ENCODE measurements around the gene BCL11B. TPM values are rescaled to one million over a fixed set of nuclear protein-coding genes. Genes with fewer than 3 reads are reported as not detected.

BCL11B gene
- total and polyA plus RNA-seq, 4 donors = 0.20 to 2.3 (median 0.66) TPM

DNA sequence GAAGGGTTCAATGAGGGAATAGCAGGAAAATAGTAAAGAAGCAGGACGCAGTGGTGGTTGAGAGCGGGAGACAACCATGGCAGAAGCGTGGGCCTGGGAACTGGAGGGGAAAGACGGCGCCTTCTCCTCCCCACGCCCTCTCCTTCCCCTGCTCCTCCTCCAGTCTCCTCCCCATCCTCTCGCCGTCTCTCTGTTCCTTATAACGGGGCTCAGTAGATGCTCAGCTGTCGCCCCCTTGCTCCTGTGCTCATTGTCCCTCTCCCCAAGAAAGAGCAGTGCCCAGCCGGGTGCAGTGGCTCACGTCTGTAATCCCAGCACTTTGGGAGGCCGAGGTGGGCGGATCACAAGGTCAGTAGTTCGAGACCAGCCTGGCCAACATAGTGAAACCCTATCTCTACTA lies 142.0 kb downstream of the BCL11B start:
- Histone ChIP-seq H3K9me3 (ENCODE audit: control insufficient read depth in 4 of 4, insufficient read depth in 3 of 4, low read length in 3 of 4) (no peaks in the 10 kb centered on the region), H3K4me3 (no peak overlapping the region), H3K27ac (ENCODE audit: low read depth in 1 of 2, low read length in 1 of 2) (no peak overlapping the region), H3K4me1 (ENCODE audit: control insufficient read depth in 5 of 5, insufficient read depth in 5 of 5, low read length in 5 of 5) (peaks cover 0 to 23% (median 7%) of the 10 kb centered on the region in 5 donors), H3K9ac (ENCODE audit: insufficient read depth in 1 of 2, low read length in 2 of 2) (no peak overlapping the region), H3K27me3 (ENCODE audit: control insufficient read depth in 3 of 3, insufficient read depth in 3 of 3, low read length in 2 of 3) (no peaks in the 10 kb centered on the region), H3K36me3 (ENCODE audit: control insufficient read depth in 4 of 4, insufficient read depth in 4 of 4, low read length in 4 of 4) (no peaks in the 10 kb centered on the region)
- DNase-seq = no peak
- ATAC-seq (ENCODE audit: insufficient read depth, low FRiP score) = no peak
- WGBS, 2 donors = 86 to 93% methylated on average over 15 of the region's 15 CpGs
- TF ChIP-seq, protein P1, sequence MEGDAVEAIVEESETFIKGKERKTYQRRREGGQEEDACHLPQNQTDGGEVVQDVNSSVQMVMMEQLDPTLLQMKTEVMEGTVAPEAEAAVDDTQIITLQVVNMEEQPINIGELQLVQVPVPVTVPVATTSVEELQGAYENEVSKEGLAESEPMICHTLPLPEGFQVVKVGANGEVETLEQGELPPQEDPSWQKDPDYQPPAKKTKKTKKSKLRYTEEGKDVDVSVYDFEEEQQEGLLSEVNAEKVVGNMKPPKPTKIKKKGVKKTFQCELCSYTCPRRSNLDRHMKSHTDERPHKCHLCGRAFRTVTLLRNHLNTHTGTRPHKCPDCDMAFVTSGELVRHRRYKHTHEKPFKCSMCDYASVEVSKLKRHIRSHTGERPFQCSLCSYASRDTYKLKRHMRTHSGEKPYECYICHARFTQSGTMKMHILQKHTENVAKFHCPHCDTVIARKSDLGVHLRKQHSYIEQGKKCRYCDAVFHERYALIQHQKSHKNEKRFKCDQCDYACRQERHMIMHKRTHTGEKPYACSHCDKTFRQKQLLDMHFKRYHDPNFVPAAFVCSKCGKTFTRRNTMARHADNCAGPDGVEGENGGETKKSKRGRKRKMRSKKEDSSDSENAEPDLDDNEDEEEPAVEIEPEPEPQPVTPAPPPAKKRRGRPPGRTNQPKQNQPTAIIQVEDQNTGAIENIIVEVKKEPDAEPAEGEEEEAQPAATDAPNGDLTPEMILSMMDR (IDR thresholded peaks at IDR 0.05; ENCODE audit: control extremely low read depth, extremely low read depth) = no peak

DNA sequence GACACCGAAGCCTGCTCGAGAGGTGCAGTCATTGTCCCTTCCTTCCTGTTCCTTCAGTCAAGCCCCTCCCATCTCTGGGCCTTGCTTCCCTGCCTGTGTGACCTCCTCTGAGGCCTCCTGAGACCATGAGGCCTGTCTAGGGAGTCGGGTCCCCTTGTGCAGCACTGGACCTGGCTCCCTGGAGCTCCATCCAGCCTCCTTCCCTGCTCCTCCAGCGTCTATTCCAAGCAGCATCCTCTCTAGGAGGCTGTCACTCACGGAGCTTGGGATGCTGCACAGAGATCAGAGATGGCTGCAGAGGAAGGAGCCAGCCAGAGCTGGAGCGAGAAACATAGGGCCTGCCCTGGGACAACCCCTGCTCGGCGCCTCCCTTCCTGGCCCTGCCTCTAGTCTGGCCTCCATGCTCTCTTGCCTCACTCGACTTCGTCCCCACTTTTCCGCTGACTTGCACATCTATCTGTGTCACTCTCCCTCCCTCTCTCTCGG lies 142.7 kb downstream of the BCL11B start:
- Histone ChIP-seq H3K36me3 (ENCODE audit: control insufficient read depth in 4 of 4, insufficient read depth in 4 of 4, low read length in 4 of 4) (no peaks in the 10 kb centered on the region), H3K27ac (ENCODE audit: low read depth in 1 of 2, low read length in 1 of 2) (no peak overlapping the region), H3K4me3 (no peak overlapping the region), H3K9ac (ENCODE audit: insufficient read depth in 1 of 2, low read length in 2 of 2) (no peak overlapping the region), H3K4me1 (ENCODE audit: control insufficient read depth in 5 of 5, insufficient read depth in 5 of 5, low read length in 5 of 5) (peaks cover 0 to 21% (median 7%) of the 10 kb centered on the region in 5 donors), H3K9me3 (ENCODE audit: control insufficient read depth in 4 of 4, insufficient read depth in 3 of 4, low read length in 3 of 4) (no peaks in the 10 kb centered on the region), H3K27me3 (ENCODE audit: control insufficient read depth in 3 of 3, insufficient read depth in 3 of 3, low read length in 2 of 3) (no peaks in the 10 kb centered on the region)
- 67 to 71% methylated on average over 12 of the region's 12 CpGs for WGBS, 2 donors
- DNase-seq (no peak), ATAC-seq (ENCODE audit: insufficient read depth, low FRiP score) (no peak)
- TF ChIP-seq, protein P1 (IDR thresholded peaks at IDR 0.05; ENCODE audit: control extremely low read depth, extremely low read depth) = no peak

DNA sequence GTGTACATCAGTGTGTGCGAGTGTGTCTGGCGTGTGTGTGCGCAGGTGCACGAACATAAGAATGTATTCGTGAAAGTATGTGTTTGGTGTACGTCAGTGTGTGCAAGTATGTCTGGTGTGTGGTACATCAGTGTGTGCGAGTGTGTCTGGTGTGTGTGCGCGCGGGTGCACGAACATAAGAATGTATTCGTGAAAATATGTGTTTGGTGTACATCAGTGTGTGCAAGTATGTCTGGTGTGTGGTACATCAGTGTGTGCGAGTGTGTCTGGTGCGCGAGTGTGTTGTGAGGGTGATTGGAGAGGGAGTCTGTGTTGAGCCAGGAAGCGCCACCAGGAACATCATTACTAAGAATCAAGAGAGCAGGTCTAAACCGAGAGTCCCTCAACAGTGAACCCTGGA lies 143.8 kb downstream of the BCL11B start:
- DNase-seq (no peak), ATAC-seq (ENCODE audit: insufficient read depth, low FRiP score) (no peak)
- Histone ChIP-seq H3K27me3 (ENCODE audit: control insufficient read depth in 3 of 3, insufficient read depth in 3 of 3, low read length in 2 of 3) (no peaks in the 10 kb centered on the region), H3K4me1 (ENCODE audit: control insufficient read depth in 5 of 5, insufficient read depth in 5 of 5, low read length in 5 of 5) (peaks cover 0 to 11% (median 4%) of the 10 kb centered on the region in 5 donors), H3K36me3 (ENCODE audit: control insufficient read depth in 4 of 4, insufficient read depth in 4 of 4, low read length in 4 of 4) (no peaks in the 10 kb centered on the region), H3K4me3 (no peak overlapping the region), H3K9me3 (ENCODE audit: control insufficient read depth in 4 of 4, insufficient read depth in 3 of 4, low read length in 3 of 4) (no peaks in the 10 kb centered on the region), H3K9ac (ENCODE audit: insufficient read depth in 1 of 2, low read length in 2 of 2) (no peak overlapping the region), H3K27ac (ENCODE audit: low read depth in 1 of 2, low read length in 1 of 2) (no peak overlapping the region)
- 90 to 91% methylated on average over 17 of the region's 17 CpGs for WGBS, 2 donors
- TF ChIP-seq, protein P1 (IDR thresholded peaks at IDR 0.05; ENCODE audit: control extremely low read depth, extremely low read depth) = no peak

DNA sequence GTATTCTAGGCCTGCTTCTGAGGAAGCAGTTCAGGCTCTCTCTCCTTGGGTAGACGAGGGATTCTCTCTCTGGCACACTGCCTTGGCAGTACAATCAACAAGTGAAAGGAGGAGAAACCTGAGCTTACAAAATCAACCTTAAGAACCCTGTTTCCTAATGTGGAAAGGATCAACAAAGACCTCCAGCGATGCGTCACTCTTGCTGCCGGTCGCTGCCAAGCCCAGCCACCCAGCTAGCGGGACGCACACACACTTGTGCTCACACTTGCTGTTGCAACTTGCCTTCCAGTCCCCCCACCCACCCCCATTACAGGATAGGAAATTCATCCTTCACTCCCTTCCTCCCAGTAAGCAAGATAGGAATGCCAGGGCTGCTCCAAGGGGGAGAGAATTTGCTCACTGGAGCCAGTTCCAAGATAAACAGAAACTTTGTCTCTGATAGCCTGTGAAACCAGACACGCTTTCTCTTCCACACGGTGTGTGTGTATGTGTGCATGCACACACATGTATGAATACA lies 144.3 kb downstream of the BCL11B start:
- no peak overlapping the region for H3K4me3 ChIP-seq
- 46 to 67% methylated on average over 9 of the region's 9 CpGs for WGBS, 2 donors
- no peak overlapping the region for H3K9ac ChIP-seq (ENCODE audit: insufficient read depth in 1 of 2, low read length in 2 of 2)
- TF ChIP-seq, protein P1 (IDR thresholded peaks at IDR 0.05; ENCODE audit: control extremely low read depth, extremely low read depth) = no peak
- no peak for ATAC-seq (ENCODE audit: insufficient read depth, low FRiP score)
- H3K9me3 ChIP-seq (ENCODE audit: control insufficient read depth in 4 of 4, insufficient read depth in 3 of 4, low read length in 3 of 4) = no peaks in the 10 kb centered on the region
- H3K27me3 ChIP-seq (ENCODE audit: control insufficient read depth in 3 of 3, insufficient read depth in 3 of 3, low read length in 2 of 3) = no peaks in the 10 kb centered on the region
- peak; percentile 41 to 70 (median 51) for DNase-seq
- H3K36me3 ChIP-seq (ENCODE audit: control insufficient read depth in 4 of 4, insufficient read depth in 4 of 4, low read length in 4 of 4) = no peaks in the 10 kb centered on the region
- peaks cover 0 to 6% (median 1%) of the 10 kb centered on the region in 5 donors for H3K4me1 ChIP-seq (ENCODE audit: control insufficient read depth in 5 of 5, insufficient read depth in 5 of 5, low read length in 5 of 5)
- no peak overlapping the region for H3K27ac ChIP-seq (ENCODE audit: low read depth in 1 of 2, low read length in 1 of 2)

Data from lung (tissue), 12 donors.